SU-DHL-6 (cell line): ENCODE data around the gene VGF.

ENCODE experiments used
- CTCF ChIP-seq: fragments of 200-600 bp; sonication (generic); IDR thresholded peaks from one replicate; pipeline ENCODE4 v1.5.1; 2017; ENCODE audit warnings: antibody characterized with exemption, mild to moderate bottlenecking, low read length, moderate library complexity; ENCODE audit not compliant: insufficient read depth, poor library complexity, severe bottlenecking
- EZH2phosphoT487 ChIP-seq: fragments of 200-600 bp; sonication (generic), shearing (Covaris generic); conservative IDR thresholded peaks from 2 replicates; pipeline ENCODE4 v1.6.1; 2018; ENCODE audit warnings: mild to moderate bottlenecking, antibody characterized with exemption, low read length, moderate library complexity, mixed read lengths

GRCh38 chr7:101177644-101178043, 12.3 kb upstream of the VGF start:
- TF ChIP-seq CTCF (no peak), EZH2phosphoT487 (no peak)
